HuH-7 (cell line): ENCODE measurements around the gene AP1G2.
"Not testable (repeated sequence)": the region's sequence is repeated elsewhere in the genome, so short reads cannot be mapped to it uniquely, and the experiment has no call there.

Experiments
- DNase-seq: peaks from one replicate; pipeline ENCODE4 v3.0.0; 2011; ENCODE audit warnings: low spot score

AP1G2 gene

GRCh38 chr14:23594191-23594590 is 26.6 kb upstream of the AP1G2 start:
- DNase-seq: not testable (repeated sequence)

GRCh38 chr14:23590198-23590597 is 22.6 kb upstream of the AP1G2 start:
- DNase-seq: no peak

DNA sequence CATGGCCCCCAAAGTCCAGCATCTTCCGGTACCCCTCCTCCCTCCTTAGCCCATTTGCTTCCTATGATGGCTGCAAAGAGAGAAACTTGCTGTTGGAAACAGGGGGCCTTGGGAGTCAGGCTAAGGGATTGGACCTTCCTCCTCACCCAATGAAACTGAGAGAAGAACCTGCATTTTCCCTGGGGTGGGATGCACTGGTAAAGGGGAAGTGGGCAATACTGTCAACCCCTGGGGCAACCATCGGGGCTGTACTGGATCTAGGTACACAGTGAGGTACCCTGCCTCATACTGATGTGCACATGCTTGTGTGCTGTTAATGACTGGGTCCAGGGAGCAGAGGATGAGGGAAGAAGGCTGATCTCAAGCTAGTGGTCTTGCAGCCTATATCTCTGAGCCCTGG is 22.0 kb upstream of the AP1G2 start:
- no peak for DNase-seq

GRCh38 chr14:23588884-23589598 is 21.4 kb upstream of the AP1G2 start:
- DNase-seq: peak; percentile 95

DNA sequence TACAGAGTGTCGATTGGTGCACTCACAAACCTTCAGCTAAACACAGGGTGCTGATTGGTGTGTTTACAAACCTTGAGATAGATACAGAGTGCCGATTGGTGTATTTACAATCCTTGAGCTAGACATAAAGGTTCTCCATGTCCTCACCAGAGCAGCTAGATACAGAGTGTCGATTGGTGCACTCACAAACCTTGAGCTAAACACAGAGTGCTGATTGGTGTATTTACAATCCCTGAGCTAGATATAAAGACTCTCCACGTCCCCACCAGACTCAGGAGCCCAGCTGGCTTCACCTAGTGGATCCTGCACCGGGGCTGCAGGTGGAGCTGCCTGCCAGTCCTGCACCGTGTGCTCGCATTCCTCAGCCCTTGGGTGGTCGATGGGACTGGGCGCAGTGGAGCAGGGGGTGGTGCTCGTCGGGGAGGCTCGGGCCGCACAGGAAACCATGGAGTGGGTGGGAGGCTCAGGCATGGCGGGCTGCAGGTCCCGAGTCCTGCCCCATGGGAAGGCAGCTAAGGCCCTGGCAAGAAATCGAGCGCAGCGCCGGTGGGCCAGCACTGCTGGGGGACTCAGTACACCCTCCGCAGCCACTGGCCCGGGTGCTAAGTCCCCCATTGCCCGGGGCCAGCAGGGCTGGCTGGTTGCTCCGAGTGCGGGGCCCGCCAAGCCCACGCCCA is 17.1 kb upstream of the AP1G2 start:
- DNase-seq: not testable (repeated sequence)

- not testable (repeated sequence) for DNase-seq
Observed at GRCh38 chr14:23583761-23584526, 16.4 kb upstream of the AP1G2 start.

DNA sequence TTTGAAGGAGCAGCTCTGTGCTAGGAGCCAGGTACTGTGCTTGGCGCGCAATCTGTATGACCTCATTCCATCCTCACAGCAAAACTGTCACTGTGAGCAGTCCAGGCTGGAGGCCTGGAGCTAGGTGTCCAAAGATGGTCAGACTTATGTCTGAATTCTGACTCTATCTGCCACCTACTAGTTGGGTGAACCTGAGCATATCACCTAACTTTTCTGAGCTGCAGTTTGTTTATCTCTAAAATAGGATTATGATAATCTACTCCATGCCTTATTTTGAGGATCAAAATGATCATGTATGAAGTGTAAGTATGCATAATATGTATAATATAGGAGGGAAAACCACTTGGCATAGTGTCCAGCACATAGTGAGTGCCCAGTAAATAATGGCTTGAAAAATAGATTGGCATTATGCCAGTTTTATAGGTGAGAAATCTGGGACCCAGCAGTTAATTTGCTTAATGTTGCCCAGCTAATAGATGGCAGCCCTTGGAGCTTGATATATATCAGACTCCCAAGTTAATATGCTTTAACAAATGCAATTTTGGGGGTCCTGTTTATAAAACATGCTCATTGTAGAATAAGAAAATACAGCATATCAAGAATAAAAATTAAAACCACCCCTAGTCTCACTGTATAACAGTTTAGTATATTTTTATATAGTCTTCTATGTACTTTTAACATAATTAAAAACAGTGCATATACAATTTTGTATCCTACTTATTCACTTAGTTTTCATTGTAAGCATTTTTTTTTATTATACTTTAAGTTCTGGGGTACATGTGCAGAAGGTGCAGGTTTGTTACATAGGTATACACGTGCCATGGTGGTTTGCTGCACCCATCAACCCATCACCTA is 15.5 kb upstream of the AP1G2 start:
- DNase-seq: no peak

GRCh38 chr14:23580948-23581281 is 13.3 kb upstream of the AP1G2 start:
- no peak for DNase-seq

DNA sequence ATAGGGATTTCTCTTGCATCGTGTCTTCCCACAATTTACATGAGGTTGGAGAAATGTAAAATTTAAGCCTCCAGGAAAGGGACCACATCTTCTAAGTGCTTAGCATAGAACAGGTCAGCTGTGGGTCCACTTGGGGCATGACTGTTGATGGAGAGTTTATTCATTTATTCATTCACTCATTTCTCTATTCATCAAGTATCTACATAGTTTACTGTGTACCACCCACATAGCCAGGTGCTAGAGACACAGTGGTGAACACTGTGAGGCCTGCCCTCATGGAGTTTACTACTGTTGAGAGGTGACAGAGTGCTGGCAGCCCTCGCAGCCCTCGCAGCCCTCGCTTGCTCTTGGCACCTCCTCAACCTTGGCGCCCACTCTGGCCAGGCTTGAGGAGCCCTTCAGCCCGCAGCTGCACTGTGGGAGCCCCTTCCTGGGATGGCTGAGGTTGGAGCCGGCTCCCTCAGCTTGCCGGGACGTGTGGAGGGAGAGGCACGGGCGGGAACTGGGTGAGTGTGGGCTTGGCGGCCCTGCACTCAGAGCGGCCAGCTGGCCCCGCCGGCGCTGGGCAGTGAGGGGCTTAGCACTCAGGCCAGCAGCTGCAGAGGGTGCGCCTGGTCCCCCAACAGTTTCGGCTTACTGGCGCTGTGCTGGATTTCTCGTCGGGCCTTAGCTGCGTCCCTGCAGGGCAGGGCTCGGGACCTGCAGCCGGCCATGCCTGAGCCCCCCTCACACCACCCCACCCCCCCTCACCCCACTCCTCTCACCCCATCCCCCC is 12.7 kb upstream of the AP1G2 start:
- DNase-seq: no peak

DNA sequence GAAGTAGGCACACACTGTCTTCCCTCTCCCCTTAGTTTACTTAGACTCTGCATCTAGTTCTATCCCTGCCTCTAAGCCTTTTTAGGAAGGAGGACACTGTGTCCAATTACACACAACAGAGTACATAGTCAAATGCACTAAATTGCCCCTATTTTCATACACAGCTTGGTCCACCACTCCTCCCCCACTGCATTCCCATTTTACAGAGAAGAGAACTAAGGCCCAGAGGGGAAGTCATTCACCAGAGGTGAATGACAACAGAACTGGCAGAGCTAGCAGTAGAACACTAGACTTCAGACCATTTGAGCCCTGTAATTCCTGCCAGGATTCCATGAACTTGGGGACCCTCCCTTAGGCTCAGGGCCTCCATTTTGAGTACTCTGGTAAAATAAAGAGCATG is 12.1 kb upstream of the AP1G2 start:
- no peak for DNase-seq

- no peak for DNase-seq
Observed at GRCh38 chr14:23579311-23579630, 11.7 kb upstream of the AP1G2 start.

DNA sequence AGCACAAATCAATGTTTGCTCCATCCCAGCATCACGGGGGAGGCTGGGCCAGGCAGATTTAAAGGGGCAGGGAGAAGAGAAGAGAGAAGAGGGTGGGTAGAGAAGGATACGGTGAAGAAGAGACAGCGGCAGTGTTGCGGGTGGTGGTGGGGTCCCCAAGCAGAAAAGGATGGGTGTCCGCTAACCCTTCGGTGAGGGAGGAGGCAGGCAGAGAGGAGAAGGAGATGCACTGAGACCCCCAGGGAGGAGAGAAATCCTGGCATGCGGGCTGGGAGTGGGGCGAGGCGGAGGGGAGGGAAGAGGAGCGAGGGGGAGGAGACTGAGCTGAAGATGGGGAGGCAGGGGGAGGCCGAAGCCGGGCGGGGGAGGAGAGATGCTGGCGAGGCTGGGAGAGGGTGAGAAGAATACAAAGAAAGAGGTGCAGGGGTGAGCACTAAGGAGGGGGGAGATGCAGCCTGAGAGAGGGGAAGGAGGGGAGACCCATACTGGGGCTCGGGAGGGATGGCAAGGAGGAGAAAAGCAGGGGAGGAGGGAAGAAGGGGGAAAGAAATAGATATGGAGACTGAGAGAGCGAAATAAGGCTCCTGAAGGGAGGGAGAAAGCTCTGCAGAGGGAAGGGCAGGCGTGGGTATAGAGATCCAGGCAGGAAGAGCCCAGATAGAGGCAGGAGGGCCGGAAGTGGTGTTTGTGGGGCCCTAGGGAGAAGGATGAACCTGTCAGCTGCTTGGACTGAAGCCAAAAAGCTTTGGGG is 11.1 kb upstream of the AP1G2 start, which contains the start of gene JPH4:
Gene JPH4, minus strand, starts transcription at position 231 of the 751 bp plus-strand sequence. CDS start 1,337 bp downstream, outside the sequence.
- no peak for DNase-seq

- no peak for DNase-seq
Observed at GRCh38 chr14:23577710-23578392, 10.3 kb upstream of the AP1G2 start.

- no peak for DNase-seq
Observed at GRCh38 chr14:23577004-23577681, 9.6 kb upstream of the AP1G2 start.

GRCh38 chr14:23573384-23574015 is 5.9 kb upstream of the AP1G2 start:
- DNase-seq: no peak

DNA sequence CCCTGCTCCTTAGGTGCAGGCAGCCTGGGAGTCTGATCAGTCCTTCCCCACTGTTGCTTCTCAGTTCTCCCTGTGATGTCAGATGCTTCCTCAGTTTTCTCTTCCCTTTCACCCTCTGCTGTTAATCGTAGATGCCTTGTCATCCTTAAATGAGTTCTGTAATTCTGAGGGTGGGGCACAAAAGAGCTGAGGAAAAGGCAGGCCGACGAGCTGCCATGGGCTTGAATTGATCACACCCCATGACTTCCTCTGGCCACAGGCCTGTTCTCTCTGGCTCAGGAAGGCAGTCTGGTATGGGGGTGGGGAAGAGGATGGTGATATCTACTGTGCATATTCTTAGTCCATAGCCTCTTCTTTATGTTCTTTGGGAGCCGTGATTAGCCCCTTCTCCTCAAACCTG is 5.2 kb upstream of the AP1G2 start:
- DNase-seq: no peak

- no peak for DNase-seq
Observed at GRCh38 chr14:23572524-23572828, 4.9 kb upstream of the AP1G2 start.

- DNase-seq: no peak
Observed at GRCh38 chr14:23571701-23572523, 4.3 kb upstream of the AP1G2 start.
